Measurements from ENCODE around the gene SMYD3.

The SMYD3 gene

GRCh38 chr1:246506674-246507481 lies at the start of gene SMYD3:
TSS of gene SMYD3 (minus strand) at chr1:246507279.
- peak within 1 kb of the TSS; percentile 97 for H3K4me3 ChIP-seq (ENCODE audit: low read depth, low read length)
- TF ChIP-seq CTCF (IDR thresholded peaks at IDR 0.05; ENCODE audit: borderline replicate concordance, insufficient read depth, low read depth, low read length) = no peak

GRCh38 chr1:246554201-246554600 lies 47.1 kb upstream of the SMYD3 start:
- TF ChIP-seq CTCF (IDR thresholded peaks at IDR 0.05; ENCODE audit: borderline replicate concordance, insufficient read depth, low read depth, low read length) = no peak
- no peak overlapping the region for H3K4me3 ChIP-seq (ENCODE audit: low read depth, low read length)

- no peak for TF ChIP-seq CTCF (IDR thresholded peaks at IDR 0.05; ENCODE audit: borderline replicate concordance, insufficient read depth, low read depth, low read length)
- H3K4me3 ChIP-seq (ENCODE audit: low read depth, low read length) = no peak overlapping the region
Observed at GRCh38 chr1:246552110-246552509, 45.0 kb upstream of the SMYD3 start.

- no peak for TF ChIP-seq CTCF (IDR thresholded peaks at IDR 0.05; ENCODE audit: borderline replicate concordance, insufficient read depth, low read depth, low read length)
- no peak overlapping the region for H3K4me3 ChIP-seq (ENCODE audit: low read depth, low read length)
Observed at GRCh38 chr1:246550402-246550801, 43.3 kb upstream of the SMYD3 start.

GRCh38 chr1:246549665-246550064 lies 42.6 kb upstream of the SMYD3 start:
- H3K4me3 ChIP-seq (ENCODE audit: low read depth, low read length) = no peak overlapping the region
- TF ChIP-seq CTCF (IDR thresholded peaks at IDR 0.05; ENCODE audit: borderline replicate concordance, insufficient read depth, low read depth, low read length) = no peak

GRCh38 chr1:246544001-246544400 lies 36.9 kb upstream of the SMYD3 start:
- no peak overlapping the region for H3K4me3 ChIP-seq (ENCODE audit: low read depth, low read length)
- no peak for TF ChIP-seq CTCF (IDR thresholded peaks at IDR 0.05; ENCODE audit: borderline replicate concordance, insufficient read depth, low read depth, low read length)
